Effector memory CD8-positive, alpha-beta T cell (primary cell): ENCODE data around the gene RAB6B.

Experiments
- ATAC-seq: fragments of 150-1000 bp; cut with Tn5 transposase; replicated peaks from 2 replicates; pipeline ENCODE4 v1.10.0; 2021; ENCODE audit warnings: mild to moderate bottlenecking, moderate library complexity
- DNase-seq, 3 experiments: peaks; one replicate each; pipeline ENCODE4 v3.0.0; 2021
- H3K27ac Mint-ChIP-seq, 2 donors: one replicate each; pipeline ENCODE4 v1.8.0; 2022; ENCODE audit warnings: mild to moderate bottlenecking in 2 of 2, mixed read lengths in 2 of 2, moderate library complexity in 2 of 2
- H3K27me3 Mint-ChIP-seq, 2 donors: one replicate each; pipeline ENCODE4 v1.8.0; 2022; ENCODE audit warnings: mixed read lengths in 2 of 2
- H3K36me3 Mint-ChIP-seq: one replicate; pipeline ENCODE4 v1.8.0; 2022; ENCODE audit warnings: mild to moderate bottlenecking, moderate library complexity, mixed read lengths; ENCODE audit not compliant: insufficient read depth
- H3K4me1 Mint-ChIP-seq, 2 donors: one replicate each; pipeline ENCODE4 v1.8.0; 2022; ENCODE audit warnings: low read depth in 2 of 2, mixed read lengths in 2 of 2
- H3K4me3 Mint-ChIP-seq, 2 donors: one replicate each; pipeline ENCODE4 v1.8.0; 2022; ENCODE audit warnings: mild to moderate bottlenecking in 2 of 2, mixed read lengths in 2 of 2, moderate library complexity in 2 of 2
- H3K9me3 Mint-ChIP-seq, 2 donors: one replicate each; pipeline ENCODE4 v1.8.0; 2022; ENCODE audit warnings: mixed read lengths in 2 of 2

The RAB6B gene

GRCh38 chr3:133935843-133936769, 40.4 kb upstream of the RAB6B start:
- no peak for DNase-seq
- H3K36me3 Mint-ChIP-seq, result no peaks in the 10 kb centered on the region
- no peak overlapping the region for H3K27ac Mint-ChIP-seq
- H3K4me3 Mint-ChIP-seq, result no peak overlapping the region
- ATAC-seq, result no peak
- peaks cover 11 to 51% of the 10 kb centered on the region in 2 donors for H3K27me3 Mint-ChIP-seq
- H3K4me1 Mint-ChIP-seq, result no peaks in the 10 kb centered on the region
- no peaks in the 10 kb centered on the region for H3K9me3 Mint-ChIP-seq

- DNase-seq, result no peak
- Mint-ChIP-seq H3K9me3 (no peaks in the 10 kb centered on the region), H3K27ac (no peak overlapping the region), H3K4me1 (no peaks in the 10 kb centered on the region), H3K4me3 (no peak overlapping the region), H3K27me3 (peaks cover 11 to 50% of the 10 kb centered on the region in 2 donors), H3K36me3 (no peaks in the 10 kb centered on the region)
- no peak for ATAC-seq
Measured at GRCh38 chr3:133934996-133935842, 39.5 kb upstream of the RAB6B start.

GRCh38 chr3:133934073-133934970, 38.6 kb upstream of the RAB6B start:
- Mint-ChIP-seq H3K27me3 (peaks cover 13 to 49% of the 10 kb centered on the region in 2 donors), H3K36me3 (no peaks in the 10 kb centered on the region), H3K4me3 (no peak overlapping the region), H3K4me1 (no peaks in the 10 kb centered on the region), H3K27ac (no peak overlapping the region), H3K9me3 (no peaks in the 10 kb centered on the region)
- ATAC-seq (no peak), DNase-seq (no peak)

GRCh38 chr3:133933097-133934024, 37.7 kb upstream of the RAB6B start:
- Mint-ChIP-seq H3K4me1 (peaks cover 0 to under 1% of the 10 kb centered on the region in 2 donors), H3K27me3 (peaks cover 22 to 52% of the 10 kb centered on the region in 2 donors), H3K4me3 (no peak overlapping the region), H3K27ac (no peak overlapping the region), H3K9me3 (no peaks in the 10 kb centered on the region), H3K36me3 (no peaks in the 10 kb centered on the region)
- DNase-seq (no peak), ATAC-seq (no peak)

GRCh38 chr3:133932009-133932408, 36.3 kb upstream of the RAB6B start:
- ATAC-seq (no peak), DNase-seq (no peak)
- Mint-ChIP-seq H3K9me3 (no peaks in the 10 kb centered on the region), H3K4me3 (no peak overlapping the region), H3K36me3 (no peaks in the 10 kb centered on the region), H3K4me1 (peaks cover 6 to 7% of the 10 kb centered on the region in 2 donors), H3K27me3 (peaks cover 23 to 46% of the 10 kb centered on the region in 2 donors), H3K27ac (no peak overlapping the region)

- H3K27ac Mint-ChIP-seq, result no peak overlapping the region
- H3K4me1 Mint-ChIP-seq, result peaks cover 6 to 7% of the 10 kb centered on the region in 2 donors
- no peaks in the 10 kb centered on the region for H3K9me3 Mint-ChIP-seq
- DNase-seq (no peak), ATAC-seq (no peak)
- H3K27me3 Mint-ChIP-seq, result peaks cover 28 to 38% of the 10 kb centered on the region in 2 donors
- H3K36me3 Mint-ChIP-seq, result no peaks in the 10 kb centered on the region
- H3K4me3 Mint-ChIP-seq, result no peak overlapping the region
Measured at GRCh38 chr3:133931084-133931483, 35.4 kb upstream of the RAB6B start.

- ATAC-seq (no peak), DNase-seq (no peak)
- Mint-ChIP-seq H3K9me3 (no peaks in the 10 kb centered on the region), H3K27ac (no peak overlapping the region), H3K36me3 (no peaks in the 10 kb centered on the region), H3K4me3 (no peak overlapping the region), H3K4me1 (peaks cover 6 to 7% of the 10 kb centered on the region in 2 donors), H3K27me3 (peaks cover 23 to 31% of the 10 kb centered on the region in 2 donors)
Measured at GRCh38 chr3:133930341-133930933, 34.8 kb upstream of the RAB6B start.

GRCh38 chr3:133928903-133929607, 33.4 kb upstream of the RAB6B start:
- Mint-ChIP-seq H3K4me1 (peaks cover 6 to 7% of the 10 kb centered on the region in 2 donors), H3K9me3 (no peaks in the 10 kb centered on the region), H3K27ac (no peak overlapping the region), H3K4me3 (peak overlapping the region in 1 of 2 donors; percentile 35), H3K36me3 (no peaks in the 10 kb centered on the region), H3K27me3 (peaks cover 22 to 27% of the 10 kb centered on the region in 2 donors)
- ATAC-seq (no peak), DNase-seq (no peak)

GRCh38 chr3:133928136-133928893, 32.6 kb upstream of the RAB6B start:
- Mint-ChIP-seq H3K36me3 (no peaks in the 10 kb centered on the region), H3K9me3 (no peaks in the 10 kb centered on the region), H3K27me3 (peaks cover 22 to 27% of the 10 kb centered on the region in 2 donors), H3K4me1 (peaks cover 6 to 7% of the 10 kb centered on the region in 2 donors), H3K4me3 (peak overlapping the region; percentile 67 to 71), H3K27ac (peak overlapping the region in 1 of 2 donors; percentile 69)
- no peak for DNase-seq
- no peak for ATAC-seq

- Mint-ChIP-seq H3K27me3 (peaks cover 22 to 27% of the 10 kb centered on the region in 2 donors), H3K27ac (peak overlapping the region in 1 of 2 donors; percentile 69), H3K4me3 (peak overlapping the region; percentile 67 to 71), H3K4me1 (peaks cover 6 to 7% of the 10 kb centered on the region in 2 donors), H3K36me3 (no peaks in the 10 kb centered on the region), H3K9me3 (no peaks in the 10 kb centered on the region)
- peak; percentile 70 to 80 (median 77) for DNase-seq
- peak; percentile 98 for ATAC-seq
Measured at GRCh38 chr3:133927540-133928066, 31.9 kb upstream of the RAB6B start.
